OCI-LY7 (cell line): ENCODE data around the gene MFRP. TPM values are rescaled to one million over a fixed set of nuclear protein-coding genes. Genes with fewer than 3 reads are reported as not detected.

ENCODE experiments used
- BruUV-seq: library from RNA; stranded (reverse); fragments of 400-500 nt; replicated peaks from 2 replicates; lab custom pipeline; 2021; lab: Mats Ljungman, UMichigan
- CTCF ChIA-PET: fragments of 300-600 bp; sonication (Branson Sonifier 250); formaldehyde crosslinking; loops from one replicate; lab custom pipeline; 2022; ENCODE audit warnings: antibody characterized with exemption; ENCODE audit not compliant: unreplicated experiment; lab: Charles Lee
- POLR2A ChIA-PET: fragments of 300-600 bp; sonication (Branson Sonifier 250); formaldehyde crosslinking; loops from one replicate; lab custom pipeline; 2022; ENCODE audit warnings: antibody characterized with exemption; lab: Charles Lee
- DNase-seq: peaks from one replicate; pipeline ENCODE4 v3.0.0-alpha.2; 2015; ENCODE audit warnings: low spot score
- H2AFZ ChIP-seq: fragments of 200-600 bp; sonication (generic), shearing (Covaris generic); 2 replicates; pipeline ENCODE4 v1.6.1; 2014; ENCODE audit warnings: mild to moderate bottlenecking, antibody characterized with exemption, low read length, moderate library complexity
- H3K27ac ChIP-seq: fragments of 200-600 bp; sonication (generic); 2 replicates; pipeline ENCODE4 v1.5.1; 2014; ENCODE audit warnings: mixed run types, low read depth, mild to moderate bottlenecking, moderate library complexity, low read length, inconsistent platforms; ENCODE audit not compliant: poor library complexity, severe bottlenecking
- H3K36me3 ChIP-seq: fragments of 200-600 bp; sonication (generic); 2 replicates; pipeline ENCODE4 v1.6.1; 2014; ENCODE audit warnings: mild to moderate bottlenecking, antibody characterized with exemption, low read length, moderate library complexity, mixed read lengths; ENCODE audit not compliant: insufficient read depth
- H3K4me1 ChIP-seq: fragments of 200-600 bp; sonication (generic); 2 replicates; pipeline ENCODE4 v1.5.1; 2014; ENCODE audit warnings: mild to moderate bottlenecking, low read length; ENCODE audit not compliant: insufficient read depth, poor library complexity, severe bottlenecking
- H3K4me2 ChIP-seq: fragments of 200-600 bp; sonication (generic); 2 replicates; pipeline ENCODE4 v1.6.1; 2014; ENCODE audit warnings: mild to moderate bottlenecking, low read length
- H3K4me3 ChIP-seq: fragments of 200-600 bp; sonication (generic); 2 replicates; pipeline ENCODE4 v1.5.1; 2014; ENCODE audit warnings: mild to moderate bottlenecking, low read depth, low read length; ENCODE audit not compliant: poor library complexity, severe bottlenecking
- H3K79me2 ChIP-seq: fragments of 200-600 bp; sonication (generic); 2 replicates; pipeline ENCODE4 v1.6.1; 2016; ENCODE audit warnings: low read depth, mild to moderate bottlenecking, low read length, moderate library complexity, mixed read lengths; ENCODE audit not compliant: insufficient read depth
- H3K9me2 ChIP-seq: fragments of 200-600 bp; sonication (generic); 2 replicates; pipeline ENCODE4 v1.6.1; 2016; ENCODE audit warnings: mild to moderate bottlenecking, low read length, mixed read lengths; ENCODE audit not compliant: insufficient read depth
- H3K9me3 ChIP-seq: fragments of 200-600 bp; sonication (generic); 2 replicates; pipeline ENCODE4 v1.6.1; 2014; ENCODE audit warnings: mild to moderate bottlenecking, mixed run types, low read length, mixed read lengths
- H4K20me1 ChIP-seq: fragments of 200-600 bp; sonication (generic); 2 replicates; pipeline ENCODE4 v1.6.1; 2014; ENCODE audit warnings: mild to moderate bottlenecking, antibody characterized with exemption, low read length, moderate library complexity, mixed read lengths; ENCODE audit not compliant: insufficient read depth
- EZH2phosphoT487 ChIP-seq: fragments of 200-600 bp; sonication (generic); IDR thresholded peaks from 2 replicates; pipeline ENCODE4 v1.6.1; 2018; ENCODE audit warnings: low read depth, borderline replicate concordance, mild to moderate bottlenecking, mixed run types, antibody characterized with exemption, low read length, moderate library complexity, mixed read lengths
- intact Hi-C: fragments of 100-400 bp; cut with micrococcal nuclease; formaldehyde crosslinking; loops from one replicate; pipeline ENCODE4 v1.10.0; 2022; ENCODE audit not compliant: unreplicated experiment
- total RNA-seq, 2 experiments: library from RNA; depleted of rRNA in 1 of 2; stranded (reverse); fragments of >200 nt in 1 of 2; shearing (Covaris generic) in 1 of 2; gene quantifications; 2 replicates each; pipeline ENCODE4 v1.2.3, GENCODE V29; 2014 to 2022
- TF ChIP-seq, protein P1 (sequence below): fragments of 200-600 bp; sonication (generic); conservative IDR thresholded peaks from 2 replicates; pipeline ENCODE4 v1.5.1; 2014; ENCODE audit warnings: mild to moderate bottlenecking, antibody characterized with exemption, low read length, moderate library complexity, mixed read lengths

The MFRP gene
- total RNA-seq, 2 experiments from 2014 or later = not detected

DNA sequence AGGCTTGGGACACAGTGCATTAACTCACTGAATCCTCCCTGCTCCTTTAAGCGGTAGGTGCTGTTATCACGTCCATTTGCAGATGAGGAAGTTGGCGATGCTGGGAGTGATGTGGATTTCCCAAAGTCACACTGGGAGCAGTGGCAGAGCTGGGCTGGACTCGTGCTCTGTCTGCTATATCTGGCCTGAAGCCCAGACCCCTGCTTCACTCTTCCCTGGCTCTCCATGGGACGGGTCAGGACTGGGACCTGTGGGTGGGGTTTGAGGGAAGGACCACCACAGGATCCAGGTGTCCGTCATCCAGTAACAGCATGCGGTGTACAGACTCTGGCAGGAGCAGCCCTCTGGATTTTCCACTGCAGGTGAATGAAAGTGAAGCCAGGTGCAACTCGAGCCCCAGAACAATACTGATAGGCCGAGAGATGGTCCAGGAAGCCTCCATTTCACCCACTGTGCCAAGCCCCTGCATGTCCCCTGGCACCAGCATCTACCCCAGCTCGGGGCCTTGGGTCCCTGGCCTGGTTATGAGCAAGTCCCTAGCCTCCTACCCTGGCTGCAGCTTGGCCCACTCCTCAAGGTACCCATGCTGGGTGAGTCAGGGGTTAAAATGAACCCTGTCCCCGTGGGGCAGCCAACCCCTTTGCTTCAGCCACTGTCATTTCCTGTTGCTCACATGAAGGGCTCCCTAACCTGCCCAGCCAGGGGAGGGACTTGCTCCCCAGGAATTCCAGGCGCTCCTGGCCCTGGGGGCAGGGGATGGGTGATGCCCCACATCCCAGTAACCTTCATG, 30.8 kb upstream of the MFRP start:
- no TSS peak for BruUV-seq
- peak; percentile 18 for DNase-seq
- Histone ChIP-seq H3K79me2 (no peaks in the 10 kb centered on the region), H2AFZ (peak overlapping the region; percentile 16; the same call in 1 of the 2 replicates), H3K27ac (peak overlapping the region; percentile 34), H3K4me1 (peaks cover 52% of the 10 kb centered on the region), H3K9me2 (no peaks in the 10 kb centered on the region), H3K9me3 (no peaks in the 10 kb centered on the region), H3K36me3 (no peaks in the 10 kb centered on the region), H4K20me1 (no peaks in the 10 kb centered on the region), H3K4me3 (peak overlapping the region; percentile 24), H3K4me2 (peak overlapping the region; percentile 49)
- intact Hi-C loops = no loop called here
- TF ChIP-seq, protein P1, sequence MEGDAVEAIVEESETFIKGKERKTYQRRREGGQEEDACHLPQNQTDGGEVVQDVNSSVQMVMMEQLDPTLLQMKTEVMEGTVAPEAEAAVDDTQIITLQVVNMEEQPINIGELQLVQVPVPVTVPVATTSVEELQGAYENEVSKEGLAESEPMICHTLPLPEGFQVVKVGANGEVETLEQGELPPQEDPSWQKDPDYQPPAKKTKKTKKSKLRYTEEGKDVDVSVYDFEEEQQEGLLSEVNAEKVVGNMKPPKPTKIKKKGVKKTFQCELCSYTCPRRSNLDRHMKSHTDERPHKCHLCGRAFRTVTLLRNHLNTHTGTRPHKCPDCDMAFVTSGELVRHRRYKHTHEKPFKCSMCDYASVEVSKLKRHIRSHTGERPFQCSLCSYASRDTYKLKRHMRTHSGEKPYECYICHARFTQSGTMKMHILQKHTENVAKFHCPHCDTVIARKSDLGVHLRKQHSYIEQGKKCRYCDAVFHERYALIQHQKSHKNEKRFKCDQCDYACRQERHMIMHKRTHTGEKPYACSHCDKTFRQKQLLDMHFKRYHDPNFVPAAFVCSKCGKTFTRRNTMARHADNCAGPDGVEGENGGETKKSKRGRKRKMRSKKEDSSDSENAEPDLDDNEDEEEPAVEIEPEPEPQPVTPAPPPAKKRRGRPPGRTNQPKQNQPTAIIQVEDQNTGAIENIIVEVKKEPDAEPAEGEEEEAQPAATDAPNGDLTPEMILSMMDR = no peak
- TF ChIP-seq EZH2phosphoT487 = no peak
- POLR2A ChIA-PET = interaction anchor here (1.3 to 4.4 kb wide), 3 partner anchors 10 to 39 kb away, joined by 4 to 26 read pairs (median 6); no protein-coding TSS in a partner anchor
- CTCF ChIA-PET = interaction anchor here (1.2 to 3.0 kb wide), 2 partner anchors 10 to 16 kb away, joined by 3 to 8 read pairs; no protein-coding TSS in a partner anchor

DNA sequence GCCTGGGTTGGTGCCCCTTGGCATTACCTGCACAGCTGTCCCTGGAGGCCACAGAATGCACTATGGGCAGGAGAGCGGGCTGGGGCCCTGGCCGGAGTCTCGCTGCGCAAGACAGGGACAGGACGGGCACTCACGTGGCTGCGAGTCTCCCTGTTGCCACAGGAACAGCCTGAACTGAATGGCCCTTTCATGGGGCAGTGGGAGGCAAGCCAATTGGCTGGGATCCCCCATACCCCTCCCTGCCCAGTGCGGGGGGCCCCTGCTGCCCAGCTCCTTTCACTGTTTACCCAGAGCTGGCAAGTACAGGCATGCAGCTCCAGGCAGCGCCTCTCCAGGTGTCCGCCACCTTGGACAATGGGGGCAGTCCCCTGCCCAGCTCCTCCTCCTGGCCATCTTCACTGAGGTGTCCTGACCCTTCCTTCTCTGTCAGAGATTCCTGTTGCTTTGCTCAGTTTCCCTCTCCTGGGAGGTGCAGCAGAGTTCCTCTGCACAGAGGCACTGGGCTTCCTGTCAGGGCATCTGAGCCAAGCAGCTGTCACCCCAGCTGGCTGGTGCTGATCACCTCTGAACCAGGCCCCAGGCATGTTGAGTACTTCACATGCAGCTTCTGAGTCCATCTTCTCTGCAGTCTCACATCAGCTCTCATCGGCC, 29.8 kb upstream of the MFRP start:
- POLR2A ChIA-PET = interaction anchor here (1.3 to 4.4 kb wide), 3 partner anchors 9 to 38 kb away, joined by 4 to 26 read pairs (median 6); no protein-coding TSS in a partner anchor
- peaks cover 61% of the 10 kb centered on the region for H3K4me1 ChIP-seq

More for the DNA sequence above, 29.8 kb upstream of the MFRP start:
- Histone ChIP-seq H3K4me2 (no peak overlapping the region), H2AFZ (no peak overlapping the region), H3K9me3 (no peaks in the 10 kb centered on the region), H3K27ac (no peak overlapping the region), H3K9me2 (no peaks in the 10 kb centered on the region), H3K79me2 (no peaks in the 10 kb centered on the region), H3K4me3 (no peak overlapping the region), H4K20me1 (no peaks in the 10 kb centered on the region), H3K36me3 (no peaks in the 10 kb centered on the region)
- CTCF ChIA-PET = interaction anchor here (0.9 to 3.0 kb wide), 4 partner anchors 9 to 38 kb away, joined by 3 to 8 read pairs (median 4); partner anchors contain the start of gene C1QTNF5
- peak; percentile 44 for DNase-seq
- BruUV-seq = no TSS peak
- intact Hi-C loops = no loop called here
- TF ChIP-seq, protein P1 = no peak
- no peak for TF ChIP-seq EZH2phosphoT487
